PC-9 (cell line): ENCODE measurements around the gene ATP4B.

Experiments used
- EZH2 ChIP-seq: fragments of 200-600 bp; sonication (generic); IDR thresholded peaks from 2 replicates; pipeline ENCODE4 v1.8.0; 2017; ENCODE audit warnings: antibody characterized with exemption, low read depth
- TF ChIP-seq, protein P1 (sequence below): fragments of 200-600 bp; sonication (generic); conservative IDR thresholded peaks from 2 replicates; pipeline ENCODE4 v1.6.1; 2017; ENCODE audit warnings: mixed run types, antibody characterized with exemption, mild to moderate bottlenecking, moderate library complexity

DNA sequence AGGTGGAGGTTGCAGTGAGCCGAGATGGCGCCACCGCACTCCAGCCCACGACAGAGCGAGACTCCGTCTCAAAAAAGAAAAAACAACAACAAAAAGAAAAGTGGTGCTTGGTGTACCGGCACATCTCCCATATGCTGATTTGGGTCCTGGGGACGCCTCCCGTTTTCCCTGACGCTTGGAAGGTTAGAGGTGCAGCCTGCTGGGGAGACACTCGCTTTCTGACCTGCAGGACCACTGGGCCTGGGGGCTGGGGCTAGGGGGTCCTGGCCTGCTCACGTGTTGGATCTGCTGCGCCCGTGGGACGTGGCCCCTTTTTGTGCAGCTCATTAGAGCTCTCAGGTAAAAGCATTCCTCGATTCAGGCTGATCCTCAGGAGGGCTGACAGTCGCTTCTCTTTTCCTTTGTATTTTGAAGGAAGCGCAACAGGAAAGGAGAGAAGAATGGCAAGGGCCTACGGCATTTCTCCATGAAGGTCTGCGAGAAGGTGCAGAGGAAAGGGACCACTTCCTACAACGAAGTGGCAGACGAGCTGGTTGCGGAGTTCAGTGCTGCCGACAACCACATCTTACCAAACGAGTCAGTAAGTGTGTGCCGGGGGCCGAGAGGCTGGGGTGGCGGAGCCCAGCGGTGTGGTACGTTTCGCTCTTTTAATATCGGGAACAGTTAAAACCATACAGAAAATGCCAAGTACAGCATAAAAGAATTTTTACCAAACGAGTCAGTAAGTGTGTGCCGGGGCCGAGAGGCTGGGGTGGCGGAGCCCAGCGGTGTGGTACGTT, 25.1 kb downstream of the ATP4B start:
- TF ChIP-seq EZH2: no peak
- TF ChIP-seq, protein P1, sequence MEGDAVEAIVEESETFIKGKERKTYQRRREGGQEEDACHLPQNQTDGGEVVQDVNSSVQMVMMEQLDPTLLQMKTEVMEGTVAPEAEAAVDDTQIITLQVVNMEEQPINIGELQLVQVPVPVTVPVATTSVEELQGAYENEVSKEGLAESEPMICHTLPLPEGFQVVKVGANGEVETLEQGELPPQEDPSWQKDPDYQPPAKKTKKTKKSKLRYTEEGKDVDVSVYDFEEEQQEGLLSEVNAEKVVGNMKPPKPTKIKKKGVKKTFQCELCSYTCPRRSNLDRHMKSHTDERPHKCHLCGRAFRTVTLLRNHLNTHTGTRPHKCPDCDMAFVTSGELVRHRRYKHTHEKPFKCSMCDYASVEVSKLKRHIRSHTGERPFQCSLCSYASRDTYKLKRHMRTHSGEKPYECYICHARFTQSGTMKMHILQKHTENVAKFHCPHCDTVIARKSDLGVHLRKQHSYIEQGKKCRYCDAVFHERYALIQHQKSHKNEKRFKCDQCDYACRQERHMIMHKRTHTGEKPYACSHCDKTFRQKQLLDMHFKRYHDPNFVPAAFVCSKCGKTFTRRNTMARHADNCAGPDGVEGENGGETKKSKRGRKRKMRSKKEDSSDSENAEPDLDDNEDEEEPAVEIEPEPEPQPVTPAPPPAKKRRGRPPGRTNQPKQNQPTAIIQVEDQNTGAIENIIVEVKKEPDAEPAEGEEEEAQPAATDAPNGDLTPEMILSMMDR: no peak
